Activated CD8-positive, alpha-beta memory T cell treated with anti-CD3 and anti-CD28 coated beads, Interleukin-2, amount 10 ng/mL, durations not matched to agents 7 days and 5 days (primary cell): ENCODE measurements around the gene LDB1. TPM values are rescaled to one million over a fixed set of nuclear protein-coding genes. Genes with fewer than 3 reads are reported as not detected.

Source experiments
- ATAC-seq: fragments of 150-1000 bp; cut with Tn5 transposase; one replicate; pipeline ENCODE4 v1.10.0; 2021; ENCODE audit warnings: moderate library complexity
- CTCF ChIA-PET: fragments of 350-600 bp; sonication (Branson Sonifier 250); formaldehyde crosslinking; loops from one replicate; lab custom pipeline; 2021; ENCODE audit warnings: antibody characterized with exemption; lab: Charles Lee
- DNase-seq: peaks from one replicate; pipeline ENCODE4 v3.0.0-alpha.2; 2020
- H3K27ac Mint-ChIP-seq: one replicate; pipeline ENCODE4 v1.8.0; 2021; ENCODE audit warnings: mild to moderate bottlenecking, mixed read lengths
- H3K27me3 Mint-ChIP-seq: one replicate; pipeline ENCODE4 v1.8.0; 2021; ENCODE audit warnings: mixed read lengths
- H3K36me3 Mint-ChIP-seq: one replicate; pipeline ENCODE4 v1.8.0; 2021; ENCODE audit warnings: mild to moderate bottlenecking, mixed read lengths
- H3K4me1 Mint-ChIP-seq: one replicate; pipeline ENCODE4 v1.8.0; 2021; ENCODE audit warnings: mixed read lengths
- H3K4me3 Mint-ChIP-seq: one replicate; pipeline ENCODE4 v1.8.0; 2021; ENCODE audit warnings: mild to moderate bottlenecking, moderate library complexity, mixed read lengths
- H3K9me3 Mint-ChIP-seq: one replicate; pipeline ENCODE4 v1.8.0; 2022; ENCODE audit warnings: low read depth, mixed read lengths
- total RNA-seq, 2 experiments: library from RNA; stranded (reverse); gene quantifications; one replicate each; pipeline ENCODE4 v1.2.3, GENCODE V29; 2021

Gene LDB1
- total RNA-seq, 2 experiments from 2014 or later = 83.5 to 84.3 TPM

- ATAC-seq = no peak
- peak overlapping the region; percentile 93 for H3K4me3 Mint-ChIP-seq
- H3K36me3 Mint-ChIP-seq = peaks cover 12% of the 10 kb centered on the region
- no peak for DNase-seq
- H3K27me3 Mint-ChIP-seq = no peaks in the 10 kb centered on the region
- peaks cover 33% of the 10 kb centered on the region for H3K4me1 Mint-ChIP-seq
- H3K9me3 Mint-ChIP-seq = no peaks in the 10 kb centered on the region
- peak overlapping the region; percentile 96 for H3K27ac Mint-ChIP-seq
- CTCF ChIA-PET = interaction anchor here (1.0 to 2.6 kb wide), 11 partner anchors 10 to 292 kb away, joined by 3 to 23 read pairs (median 6); partner anchors contain the start of gene NOLC1
These were observed 12.0 kb upstream of the LDB1 start for GRCh38 chr10:102132193-102132562.

- Mint-ChIP-seq H3K36me3 (peaks cover 12% of the 10 kb centered on the region), H3K9me3 (no peaks in the 10 kb centered on the region), H3K4me1 (peaks cover 28% of the 10 kb centered on the region), H3K27me3 (no peaks in the 10 kb centered on the region), H3K4me3 (no peak overlapping the region), H3K27ac (peak overlapping the region; percentile 96)
- ATAC-seq (no peak), DNase-seq (no peak)
- CTCF ChIA-PET = interaction anchor here (1.1 to 2.6 kb wide), 10 partner anchors 9 to 291 kb away, joined by 3 to 23 read pairs (median 6); partner anchors contain the start of gene NOLC1
These were observed 11.4 kb upstream of the LDB1 start for GRCh38 chr10:102131286-102132170.

- CTCF ChIA-PET = interaction anchor here (1.4 to 3.0 kb wide), 2 partner anchors 9 to 10 kb away, joined by 6 to 20 read pairs; partner anchors contain the start of gene PPRC1
- no peak overlapping the region for H3K27ac Mint-ChIP-seq
- H3K4me1 Mint-ChIP-seq = peaks cover 17% of the 10 kb centered on the region
- DNase-seq (no peak), ATAC-seq (no peak)
- H3K4me3 Mint-ChIP-seq = no peak overlapping the region
- no peaks in the 10 kb centered on the region for H3K27me3 Mint-ChIP-seq
- H3K36me3 Mint-ChIP-seq = no peaks in the 10 kb centered on the region
- H3K9me3 Mint-ChIP-seq = no peaks in the 10 kb centered on the region
These were observed 3.1 kb upstream of the LDB1 start for GRCh38 chr10:102123223-102123622.

GRCh38 chr10:102122450-102122849, 2.3 kb upstream of the LDB1 start:
- Mint-ChIP-seq H3K36me3 (no peaks in the 10 kb centered on the region), H3K4me1 (peaks cover 25% of the 10 kb centered on the region), H3K4me3 (no peak overlapping the region), H3K27ac (no peak overlapping the region), H3K9me3 (no peaks in the 10 kb centered on the region), H3K27me3 (no peaks in the 10 kb centered on the region)
- DNase-seq = no peak
- CTCF ChIA-PET = interaction anchor here (1.4 to 3.0 kb wide), 2 partner anchors 9 to 10 kb away, joined by 6 to 20 read pairs; partner anchors contain the start of gene PPRC1
- no peak for ATAC-seq

GRCh38 chr10:102121739-102122372, 1.7 kb upstream of the LDB1 start:
- peak overlapping the region; percentile 82 for H3K4me3 Mint-ChIP-seq
- peaks cover 31% of the 10 kb centered on the region for H3K4me1 Mint-ChIP-seq
- no peak for ATAC-seq

GRCh38 chr10:102120991-102121738, 997 bp upstream of the LDB1 start:
- peak; percentile 55 for DNase-seq

More at GRCh38 chr10:102121739-102122372, 1.7 kb upstream of the LDB1 start:
- peak overlapping the region; percentile 47 for H3K27ac Mint-ChIP-seq
- no peaks in the 10 kb centered on the region for H3K9me3 Mint-ChIP-seq
- no peak for DNase-seq
- H3K36me3 Mint-ChIP-seq = no peaks in the 10 kb centered on the region
- CTCF ChIA-PET = interaction anchor here (0.7 to 3.0 kb wide), 3 partner anchors 8 to 10 kb away, joined by 3 to 20 read pairs (median 6); partner anchors contain the start of gene PPRC1
- no peaks in the 10 kb centered on the region for H3K27me3 Mint-ChIP-seq

GRCh38 chr10:102119417-102120141, 589 bp downstream of the LDB1 start:
- H3K36me3 Mint-ChIP-seq = no peaks in the 10 kb centered on the region
- no peaks in the 10 kb centered on the region for H3K27me3 Mint-ChIP-seq
- ATAC-seq = peak; percentile 17
- DNase-seq = peak; percentile 84
- H3K27ac Mint-ChIP-seq = peak overlapping the region; percentile 91
- H3K4me3 Mint-ChIP-seq = peak overlapping the region; percentile 82
- H3K9me3 Mint-ChIP-seq = no peaks in the 10 kb centered on the region
- peaks cover 50% of the 10 kb centered on the region for H3K4me1 Mint-ChIP-seq
- CTCF ChIA-PET = interaction anchor here (1.0 to 1.5 kb wide), 6 partner anchors 8 to 290 kb away, joined by 3 to 6 read pairs (median 4); partner anchors contain the start of genes KCNIP2 and PPRC1

More at GRCh38 chr10:102120991-102121738, 997 bp upstream of the LDB1 start:
- H3K27ac Mint-ChIP-seq = peak overlapping the region; percentile 91
- H3K27me3 Mint-ChIP-seq = no peaks in the 10 kb centered on the region
- H3K4me1 Mint-ChIP-seq = peaks cover 38% of the 10 kb centered on the region
- H3K4me3 Mint-ChIP-seq = peak overlapping the region; percentile 82
- H3K36me3 Mint-ChIP-seq = no peaks in the 10 kb centered on the region
- CTCF ChIA-PET = interaction anchor here (0.7 to 3.0 kb wide), 2 partner anchors 8 to 11 kb away, joined by 3 to 20 read pairs; partner anchors contain the start of gene PPRC1
- no peak for ATAC-seq
- H3K9me3 Mint-ChIP-seq = no peaks in the 10 kb centered on the region

- ATAC-seq (no peak), DNase-seq (peak; percentile 44)
- H3K9me3 Mint-ChIP-seq = no peaks in the 10 kb centered on the region
- peaks cover 50% of the 10 kb centered on the region for H3K4me1 Mint-ChIP-seq
- peak overlapping the region; percentile 91 for H3K27ac Mint-ChIP-seq
- no peaks in the 10 kb centered on the region for H3K27me3 Mint-ChIP-seq
- peak overlapping the region; percentile 82 for H3K4me3 Mint-ChIP-seq
- H3K36me3 Mint-ChIP-seq = no peaks in the 10 kb centered on the region
- CTCF ChIA-PET = interaction anchor here (0.8 to 1.5 kb wide), 8 partner anchors 9 to 291 kb away, joined by 3 to 6 read pairs (median 3); partner anchors contain the start of genes KCNIP2 and PPRC1
These were observed 1.3 kb downstream of the LDB1 start for GRCh38 chr10:102118867-102119266.

- peaks cover 60% of the 10 kb centered on the region for H3K4me1 Mint-ChIP-seq
- peaks cover 3% of the 10 kb centered on the region for H3K36me3 Mint-ChIP-seq
- CTCF ChIA-PET = interaction anchor here (0.7 to 1.5 kb wide), 5 partner anchors 14 to 274 kb away, joined by 3 read pairs; partner anchors contain the start of genes KCNIP2 and PPRC1
- no peaks in the 10 kb centered on the region for H3K9me3 Mint-ChIP-seq
- peak overlapping the region; percentile 91 for H3K27ac Mint-ChIP-seq
- ATAC-seq (peak; percentile 25), DNase-seq (peak; percentile 78)
- peak overlapping the region; percentile 82 for H3K4me3 Mint-ChIP-seq
- no peaks in the 10 kb centered on the region for H3K27me3 Mint-ChIP-seq
These were observed 2.6 kb downstream of the LDB1 start for GRCh38 chr10:102117391-102118159.

- Mint-ChIP-seq H3K9me3 (no peaks in the 10 kb centered on the region), H3K4me3 (no peak overlapping the region), H3K4me1 (peaks cover 65% of the 10 kb centered on the region), H3K27me3 (no peaks in the 10 kb centered on the region), H3K36me3 (peaks cover 4% of the 10 kb centered on the region), H3K27ac (peak overlapping the region; percentile 91)
- DNase-seq (no peak), ATAC-seq (no peak)
- CTCF ChIA-PET = interaction anchor here (0.6 to 0.8 kb wide), 3 partner anchors 13 to 280 kb away, joined by 3 read pairs; no protein-coding TSS in a partner anchor
These were observed 3.5 kb downstream of the LDB1 start for GRCh38 chr10:102116656-102117055.

- Mint-ChIP-seq H3K27ac (peak overlapping the region; percentile 91), H3K36me3 (peaks cover 6% of the 10 kb centered on the region), H3K4me3 (peak overlapping the region; percentile 91), H3K9me3 (no peaks in the 10 kb centered on the region), H3K27me3 (no peaks in the 10 kb centered on the region), H3K4me1 (peaks cover 61% of the 10 kb centered on the region)
- DNase-seq = no peak
- ATAC-seq = no peak
- CTCF ChIA-PET = interaction anchor here (1.3 to 1.6 kb wide), 2 partner anchors 10 to 16 kb away, joined by 3 to 6 read pairs; no protein-coding TSS in a partner anchor
These were observed 4.4 kb downstream of the LDB1 start for GRCh38 chr10:102115775-102116174.
